HEK293T (cell line): Measurements from ENCODE around the gene PITPNB.

Experiments
- CTCF ChIA-PET: fragments of 350-600 bp; formaldehyde crosslinking; extraction: SDS; loops from one replicate; lab custom pipeline; 2021; ENCODE audit warnings: antibody characterized with exemption, inconsistent platforms; lab: Yijun Ruan, JAX
- POLR2A ChIA-PET: fragments of 350-600 bp; formaldehyde crosslinking; extraction: SDS; loops from one replicate; lab custom pipeline; 2020; ENCODE audit warnings: antibody characterized with exemption, inconsistent platforms; lab: Yijun Ruan, JAX
- DNase-seq: peaks from one replicate; pipeline ENCODE4 v3.0.0; 2012; ENCODE audit warnings: mixed read lengths; ENCODE audit errors: extremely low spot score
- ARNT ChIP-seq: fragments of 450-650 bp; IDR thresholded peaks from 2 replicates; pipeline ENCODE4 v1.6.1; 2017; ENCODE audit warnings: mild to moderate bottlenecking
- BHLHE40 ChIP-seq: fragments of 450-650 bp; IDR thresholded peaks from 2 replicates; pipeline ENCODE4 v1.6.1; 2016; ENCODE audit warnings: mild to moderate bottlenecking, moderate library complexity, borderline replicate concordance
- CTBP1 ChIP-seq: fragments of 450-650 bp; IDR thresholded peaks from 2 replicates; pipeline ENCODE4 v1.6.1; 2016; ENCODE audit warnings: borderline replicate concordance
- ELF4 ChIP-seq: fragments of 450-650 bp; IDR thresholded peaks from 2 replicates; pipeline ENCODE4 v1.6.1; 2017; ENCODE audit warnings: antibody characterized with exemption
- FOXA1 ChIP-seq: fragments of 450-650 bp; IDR thresholded peaks from 2 replicates; pipeline ENCODE4 v1.6.1; 2016; ENCODE audit warnings: mild to moderate bottlenecking
- FOXK2 ChIP-seq: fragments of 450-650 bp; IDR thresholded peaks from 2 replicates; pipeline ENCODE4 v1.6.1; 2016; ENCODE audit warnings: mild to moderate bottlenecking
- FOXM1 ChIP-seq: fragments of 450-650 bp; IDR thresholded peaks from 2 replicates; pipeline ENCODE4 v1.6.1; 2017; ENCODE audit warnings: mild to moderate bottlenecking, borderline replicate concordance
- HDGF ChIP-seq: fragments of 450-650 bp; IDR thresholded peaks from 2 replicates; pipeline ENCODE4 v1.6.1; 2017; ENCODE audit warnings: antibody characterized with exemption, borderline replicate concordance
- L3MBTL2 ChIP-seq: fragments of 450-650 bp; conservative IDR thresholded peaks from 2 replicates; pipeline ENCODE4 v1.6.1; 2016; ENCODE audit warnings: mild to moderate bottlenecking
- LEF1 ChIP-seq: fragments of 450-650 bp; IDR thresholded peaks from 2 replicates; pipeline ENCODE4 v1.6.1; 2017; ENCODE audit warnings: mild to moderate bottlenecking, borderline replicate concordance
- NFRKB ChIP-seq: fragments of 450-650 bp; IDR thresholded peaks from 2 replicates; pipeline ENCODE4 v1.6.1; 2016; ENCODE audit warnings: mild to moderate bottlenecking, moderate library complexity
- SP1 ChIP-seq: fragments of 450-650 bp; IDR thresholded peaks from 2 replicates; pipeline ENCODE4 v1.6.1; 2017
- SUZ12 ChIP-seq: fragments of 450-650 bp; IDR thresholded peaks from 2 replicates; pipeline ENCODE4 v1.6.1; 2016; ENCODE audit warnings: mild to moderate bottlenecking
- TARDBP ChIP-seq: fragments of 450-650 bp; IDR thresholded peaks from 2 replicates; pipeline ENCODE4 v1.6.1; 2016
- ZNF384 ChIP-seq: fragments of 450-650 bp; IDR thresholded peaks from 2 replicates; pipeline ENCODE4 v1.6.1; 2016
- TF ChIP-seq, protein P1 (sequence below): fragments of 450-650 bp; IDR thresholded peaks from 2 replicates; pipeline ENCODE4 v1.6.1; 2016

PITPNB gene

DNA sequence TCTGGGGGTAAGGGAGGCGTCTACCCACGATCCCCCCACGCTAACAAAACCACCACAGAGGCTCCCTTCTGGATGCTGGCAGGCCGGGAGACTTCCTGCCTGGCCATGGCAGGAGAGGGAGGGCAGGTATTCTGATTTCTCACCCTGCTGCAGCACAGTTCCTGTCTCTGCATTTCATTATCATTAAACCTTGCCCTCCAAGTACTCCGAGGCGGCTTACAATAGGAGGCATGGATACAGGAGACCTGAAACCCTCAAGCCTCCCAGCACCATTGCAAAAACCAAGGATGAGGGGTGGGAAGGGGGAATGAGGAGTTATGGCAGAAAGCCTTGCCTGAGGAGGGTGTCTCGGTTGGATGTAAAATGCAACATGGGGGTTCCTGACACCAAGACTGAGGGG, 73.4 kb downstream of the PITPNB start:
- no peak for TF ChIP-seq TARDBP
- CTCF ChIA-PET: no interaction called here
- POLR2A ChIA-PET: no interaction called here
- no peak for DNase-seq

DNA sequence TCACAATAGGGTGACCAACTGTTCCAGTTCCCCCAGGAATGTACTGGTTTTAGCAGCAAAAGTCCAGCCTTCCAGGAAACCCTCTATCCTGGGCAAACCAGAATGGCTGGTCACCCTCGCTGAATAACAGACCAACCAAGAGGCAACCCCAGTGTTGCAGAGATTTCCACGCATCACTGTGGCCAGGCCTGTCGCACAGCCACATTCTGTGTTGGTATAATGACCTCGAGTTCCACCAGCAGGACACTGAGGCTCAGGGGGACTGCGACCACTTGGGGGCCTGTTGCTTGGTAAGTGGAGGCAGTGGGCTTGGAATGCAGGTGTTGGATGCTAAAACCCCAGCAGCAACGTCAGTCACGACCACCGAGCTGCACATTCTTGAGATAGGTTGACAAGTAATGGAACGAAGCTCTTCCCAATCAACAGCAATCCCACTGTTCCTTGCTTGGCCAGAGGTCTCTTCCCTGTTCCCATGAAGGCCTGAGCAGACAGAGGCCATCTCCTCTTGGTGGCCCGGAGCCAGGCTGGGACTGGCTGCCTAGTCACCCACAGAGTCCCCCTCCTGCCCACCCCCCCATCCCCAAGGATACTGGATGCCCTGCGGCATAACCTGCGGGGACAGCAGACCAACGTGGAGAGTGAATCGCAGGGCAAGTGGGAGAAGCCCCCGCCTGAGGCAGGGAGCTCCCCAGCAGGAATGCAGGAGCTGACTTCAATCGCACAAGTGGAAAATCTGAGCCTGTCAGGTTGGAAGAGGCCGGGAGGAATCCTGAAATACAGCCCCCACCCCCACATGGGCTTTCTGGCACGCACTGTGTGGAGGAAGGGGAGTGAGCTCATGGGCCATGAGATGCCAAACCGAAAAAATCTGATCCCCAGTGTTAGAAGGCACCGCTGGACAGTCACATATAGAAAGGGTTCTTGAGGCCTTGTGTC, 74.1 kb downstream of the PITPNB start:
- ChIA-PET CTCF (no interaction called here), POLR2A (no interaction called here)

DNA sequence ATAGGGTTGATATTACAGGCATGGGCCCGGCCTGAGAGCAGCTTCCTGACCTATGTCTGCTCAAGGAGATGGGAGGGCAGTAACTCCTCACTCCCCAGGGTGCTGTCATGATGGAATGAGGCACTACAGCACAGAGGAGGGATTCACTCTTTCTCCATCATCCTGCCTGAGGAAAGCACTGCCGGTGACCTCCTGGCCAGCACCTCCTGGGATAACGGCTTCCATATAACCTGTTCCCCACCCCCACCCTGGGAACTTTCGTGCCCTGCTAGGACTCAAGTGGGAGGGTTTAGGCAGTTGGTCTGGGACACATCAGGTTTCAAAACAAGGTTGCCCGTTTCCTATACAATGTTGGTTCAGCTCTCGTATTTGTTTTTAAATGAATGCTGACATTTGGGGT, 74.8 kb downstream of the PITPNB start:
- CTCF ChIA-PET: no interaction called here
- TF ChIP-seq, protein P1, sequence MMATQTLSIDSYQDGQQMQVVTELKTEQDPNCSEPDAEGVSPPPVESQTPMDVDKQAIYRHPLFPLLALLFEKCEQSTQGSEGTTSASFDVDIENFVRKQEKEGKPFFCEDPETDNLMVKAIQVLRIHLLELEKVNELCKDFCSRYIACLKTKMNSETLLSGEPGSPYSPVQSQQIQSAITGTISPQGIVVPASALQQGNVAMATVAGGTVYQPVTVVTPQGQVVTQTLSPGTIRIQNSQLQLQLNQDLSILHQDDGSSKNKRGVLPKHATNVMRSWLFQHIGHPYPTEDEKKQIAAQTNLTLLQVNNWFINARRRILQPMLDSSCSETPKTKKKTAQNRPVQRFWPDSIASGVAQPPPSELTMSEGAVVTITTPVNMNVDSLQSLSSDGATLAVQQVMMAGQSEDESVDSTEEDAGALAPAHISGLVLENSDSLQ: no peak
- no peak for TF ChIP-seq SP1
- TF ChIP-seq FOXK2: no peak
- no peak for TF ChIP-seq HDGF
- no peak for TF ChIP-seq L3MBTL2
- TF ChIP-seq TARDBP: no peak
- TF ChIP-seq LEF1: no peak
- TF ChIP-seq SUZ12: no peak
- no peak for TF ChIP-seq ELF4
- TF ChIP-seq FOXA1: no peak
- TF ChIP-seq ZNF384: no peak
- no peak for TF ChIP-seq FOXM1
- TF ChIP-seq CTBP1: no peak
- TF ChIP-seq ARNT: no peak
- TF ChIP-seq BHLHE40: no peak
- no peak for TF ChIP-seq NFRKB
- no peak for DNase-seq
- POLR2A ChIA-PET: no interaction called here

More for the DNA sequence above, 74.1 kb downstream of the PITPNB start:
- no peak for DNase-seq
- no peak for TF ChIP-seq CTBP1
- no peak for TF ChIP-seq HDGF
- no peak for TF ChIP-seq L3MBTL2
- no peak for TF ChIP-seq NFRKB
- TF ChIP-seq ZNF384: no peak
- TF ChIP-seq, protein P1: no peak
- no peak for TF ChIP-seq ELF4
- TF ChIP-seq FOXK2: no peak
- TF ChIP-seq FOXM1: no peak
- no peak for TF ChIP-seq ARNT

DNA sequence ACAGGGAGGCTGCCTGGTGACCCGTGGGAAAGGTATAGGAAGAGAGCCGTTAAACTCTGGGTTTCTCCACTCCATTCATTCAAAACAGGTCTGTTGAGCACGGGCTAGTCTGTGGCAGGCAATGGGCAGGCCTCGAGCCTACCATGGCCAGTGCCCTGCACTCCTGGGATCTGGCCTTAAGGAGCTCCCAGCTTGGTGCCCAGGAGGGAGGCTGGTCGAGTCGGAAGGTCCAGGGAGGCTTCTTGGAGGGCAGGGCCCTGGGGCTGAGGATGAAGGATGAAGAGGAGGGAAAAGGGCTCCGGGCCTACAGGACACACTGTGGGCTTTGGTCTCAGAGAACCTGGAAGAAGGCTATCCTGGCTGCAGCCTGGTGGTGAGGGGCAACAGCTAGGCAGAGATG, 75.6 kb downstream of the PITPNB start:
- CTCF ChIA-PET: no interaction called here
- POLR2A ChIA-PET: no interaction called here
- TF ChIP-seq ARNT: no peak
- TF ChIP-seq ZNF384: no peak
- TF ChIP-seq BHLHE40: no peak
- no peak for TF ChIP-seq NFRKB
- TF ChIP-seq, protein P1: no peak
- no peak for TF ChIP-seq FOXK2
- TF ChIP-seq HDGF: no peak
- no peak for TF ChIP-seq L3MBTL2
- no peak for TF ChIP-seq CTBP1
- TF ChIP-seq ELF4: no peak
- TF ChIP-seq TARDBP: no peak
- no peak for DNase-seq

DNA sequence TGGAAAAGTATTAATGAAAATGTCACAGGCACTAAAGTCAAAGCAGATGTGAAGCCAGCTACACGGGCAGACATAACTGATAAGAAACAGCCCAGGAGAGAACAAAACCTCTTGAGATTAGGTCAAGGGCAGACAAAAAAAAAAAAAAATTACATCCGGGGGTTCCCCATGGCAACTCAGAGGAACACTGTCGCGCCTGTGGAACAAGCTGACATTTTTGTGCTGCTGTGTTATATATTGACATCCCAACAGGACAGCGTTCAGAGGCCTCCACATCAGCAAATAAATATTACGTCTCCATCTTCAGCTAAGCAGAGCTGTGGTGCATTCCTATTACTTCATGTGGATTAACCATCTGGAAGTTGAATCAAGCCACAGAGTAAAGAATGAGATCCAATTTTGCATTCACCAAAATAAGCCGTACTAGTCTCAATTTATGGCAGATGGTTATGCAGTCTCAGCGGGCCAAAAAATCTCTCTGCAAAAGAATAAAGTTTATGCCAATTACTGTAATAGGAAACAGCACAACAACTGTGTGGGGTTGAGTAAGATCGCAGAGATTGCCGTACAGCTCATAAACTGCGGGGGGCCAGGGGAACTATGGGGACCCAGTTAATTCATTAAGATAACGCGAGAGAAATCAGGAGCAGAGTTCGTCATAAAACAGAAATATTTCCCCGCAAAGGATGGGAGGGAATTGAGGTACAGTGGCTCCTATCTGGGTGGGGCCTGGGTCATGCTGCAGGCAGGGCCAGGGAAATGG, 76.2 kb downstream of the PITPNB start:
- ChIA-PET CTCF (no interaction called here), POLR2A (no interaction called here)
- no peak for DNase-seq
- no peak for TF ChIP-seq LEF1
- no peak for TF ChIP-seq CTBP1
- no peak for TF ChIP-seq TARDBP
- no peak for TF ChIP-seq FOXK2
- no peak for TF ChIP-seq NFRKB
- no peak for TF ChIP-seq FOXM1
- TF ChIP-seq ARNT: no peak
- no peak for TF ChIP-seq HDGF
- TF ChIP-seq FOXA1: no peak
- TF ChIP-seq, protein P1: no peak
- TF ChIP-seq L3MBTL2: no peak
- TF ChIP-seq SP1: no peak
- TF ChIP-seq ZNF384: no peak
- no peak for TF ChIP-seq ELF4
- TF ChIP-seq BHLHE40: no peak

DNA sequence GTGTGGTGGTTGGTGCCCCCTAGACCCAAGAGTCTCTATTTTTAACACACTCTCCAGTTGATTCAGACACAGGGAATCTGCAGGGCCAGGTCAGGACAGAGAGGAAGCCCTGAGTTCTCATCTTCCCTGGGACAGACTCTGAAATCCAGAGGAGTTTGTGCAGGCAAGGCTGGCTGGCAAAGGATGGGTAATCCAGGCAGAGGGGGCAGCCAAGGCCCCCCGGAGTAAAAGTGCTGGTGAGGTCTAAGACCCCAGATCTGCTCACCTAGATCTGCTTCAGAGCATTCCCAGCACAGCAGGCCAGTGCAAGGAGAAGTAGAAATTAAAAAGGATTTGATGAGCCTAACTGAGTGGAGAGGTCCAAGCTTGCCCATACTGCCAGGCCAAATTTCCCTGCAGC, 76.9 kb downstream of the PITPNB start:
- CTCF ChIA-PET: no interaction called here
- TF ChIP-seq FOXK2 (no peak), FOXM1 (no peak), BHLHE40 (no peak), LEF1 (no peak), ARNT (no peak), SUZ12 (no peak), CTBP1 (no peak), NFRKB (no peak), TARDBP (no peak), FOXA1 (no peak), ZNF384 (no peak), SP1 (no peak)
- TF ChIP-seq, protein P1: no peak
- no peak for DNase-seq
- POLR2A ChIA-PET: no interaction called here
